OCI-M2 (cell line): ENCODE data around the gene TCHP.

Experiments used
- DNase-seq: peaks from one replicate; lab custom pipeline; 2025; ENCODE audit not compliant: unreplicated experiment; lab: John Stamatoyannopoulos, UW

Gene TCHP

DNA sequence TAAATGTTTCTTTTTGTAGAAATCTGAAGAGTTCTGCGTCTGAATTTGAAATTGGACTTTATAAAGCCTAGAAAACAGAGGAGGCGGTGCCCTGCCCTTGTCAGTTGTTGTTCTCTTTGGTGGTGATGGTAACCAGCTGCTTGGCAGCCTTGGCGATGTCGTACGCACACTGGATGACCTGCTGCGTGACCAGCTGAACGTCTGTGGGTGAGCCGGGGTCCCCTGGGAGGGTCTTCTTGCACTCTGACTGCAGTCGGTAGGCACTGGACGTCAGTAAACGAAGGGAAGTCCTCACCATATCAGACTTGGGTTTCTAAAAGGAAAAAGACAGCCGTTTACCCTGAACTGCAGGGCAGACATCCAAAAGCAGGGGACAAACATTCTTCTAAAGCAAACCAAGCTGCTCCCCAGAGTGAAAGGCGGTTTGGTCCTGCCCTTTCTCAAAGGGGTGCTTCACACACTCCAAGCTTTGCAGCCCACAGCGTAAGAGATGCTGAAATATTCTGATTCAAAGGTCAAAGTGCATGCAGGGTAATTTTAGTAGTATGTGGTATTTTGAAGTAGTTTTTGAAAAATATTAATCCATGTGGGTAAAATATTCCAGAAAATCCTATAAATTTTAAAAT lies 32.9 kb downstream of the TCHP start:
- DNase-seq: no peak

DNA sequence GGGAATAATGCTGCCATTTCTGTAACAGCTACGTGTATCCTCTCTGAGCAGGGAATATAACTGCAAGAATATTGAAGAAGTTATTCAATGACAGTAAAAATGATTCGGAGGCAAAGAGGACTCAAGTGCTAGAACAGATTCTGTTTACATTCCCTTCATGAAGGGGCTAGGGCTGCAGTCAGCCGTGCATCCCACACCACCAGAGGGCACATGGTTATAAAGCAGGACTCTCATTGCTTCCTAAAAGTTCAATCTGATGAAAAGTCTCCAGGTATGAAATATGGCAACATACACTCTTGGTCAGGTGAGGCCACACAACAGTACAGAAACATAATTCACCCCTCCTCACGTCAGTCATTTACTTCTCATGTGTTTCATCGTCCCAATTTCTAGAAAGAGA lies 34.0 kb downstream of the TCHP start:
- no peak for DNase-seq

DNA sequence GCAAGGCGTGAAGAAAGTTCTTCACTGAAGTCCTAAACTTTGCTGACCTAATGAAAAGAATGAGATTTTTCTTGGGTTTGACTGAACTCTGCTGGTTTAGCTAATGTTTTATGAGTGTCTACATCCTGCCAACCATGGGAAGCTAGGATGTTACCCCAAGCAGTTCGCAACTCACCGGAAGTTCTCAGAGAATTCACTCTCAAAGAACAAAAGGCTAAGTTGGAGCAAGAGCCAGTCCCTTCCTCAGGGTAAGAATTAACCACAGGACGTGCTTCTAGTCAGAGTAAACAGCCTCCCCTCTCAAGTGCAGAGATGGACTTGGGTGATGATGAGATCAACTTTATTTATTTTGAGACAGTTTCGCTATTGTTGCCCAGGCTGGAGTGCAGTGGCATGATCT lies 37.3 kb downstream of the TCHP start:
- DNase-seq: no peak

DNA sequence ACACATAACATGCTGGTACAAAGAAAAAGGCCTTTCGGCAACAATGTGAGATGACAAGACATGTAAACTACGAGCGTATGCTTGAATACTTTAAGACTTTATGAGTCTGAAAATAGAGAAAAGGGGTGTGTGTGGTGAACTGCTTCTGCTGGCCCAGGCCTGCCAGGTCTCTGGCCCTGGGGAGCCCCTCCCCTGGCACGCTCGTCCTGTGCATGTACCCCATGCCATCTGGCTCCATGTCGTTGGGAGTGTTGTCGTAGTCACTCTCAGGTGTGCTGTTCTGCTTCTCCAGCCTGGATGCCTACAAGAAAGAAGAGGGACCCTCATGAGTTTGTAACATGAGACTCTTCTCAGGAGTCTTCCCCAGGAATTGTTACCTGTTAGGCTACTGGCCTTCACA lies 38.9 kb downstream of the TCHP start:
- DNase-seq: no peak

DNA sequence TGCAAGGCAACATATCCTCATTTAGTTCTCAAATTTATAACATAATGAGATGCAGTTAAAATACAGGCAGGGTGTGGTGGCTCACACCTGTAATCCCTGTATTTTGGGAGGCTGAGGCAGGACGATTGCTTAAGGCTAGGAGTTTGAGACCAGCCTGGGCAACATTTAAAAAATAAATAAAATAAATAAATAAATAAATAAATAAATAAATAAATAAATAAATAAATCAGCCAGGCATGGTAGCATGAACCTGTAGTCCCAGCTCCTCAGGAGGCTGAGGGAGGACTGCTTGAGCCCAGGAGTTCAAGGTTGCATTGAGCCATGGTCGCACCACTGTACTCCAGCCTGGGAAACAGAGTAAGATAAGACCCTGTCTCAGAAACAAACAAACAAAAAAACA lies 39.4 kb downstream of the TCHP start:
- DNase-seq: no peak

DNA sequence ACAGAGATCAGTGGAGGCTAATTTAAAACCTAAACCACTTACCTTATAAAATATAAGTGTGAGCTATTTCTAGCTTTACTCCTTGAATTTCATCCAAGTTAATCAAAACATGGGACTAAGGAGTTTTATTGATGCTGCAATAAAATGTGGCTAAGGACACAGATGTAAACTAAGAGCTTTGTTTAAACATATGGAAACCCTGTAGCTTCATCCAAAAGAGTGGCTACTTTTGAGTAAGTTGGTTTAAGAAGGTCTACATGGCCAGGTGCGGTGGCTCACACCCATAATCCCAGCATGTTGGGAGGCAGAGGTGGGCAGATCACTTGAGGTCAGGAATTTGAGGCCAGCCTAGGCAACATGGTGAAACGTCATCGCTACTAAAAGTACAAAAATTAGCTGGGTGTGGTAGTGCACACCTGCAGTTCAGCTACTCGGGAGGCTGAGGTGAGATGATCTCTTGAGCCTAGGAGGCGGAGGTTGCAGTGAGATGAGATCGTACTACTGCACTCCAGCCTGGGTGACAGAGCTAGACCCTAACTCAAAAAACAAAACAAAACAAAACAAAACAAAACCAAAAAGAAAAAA lies 40.4 kb downstream of the TCHP start:
- no peak for DNase-seq

DNA sequence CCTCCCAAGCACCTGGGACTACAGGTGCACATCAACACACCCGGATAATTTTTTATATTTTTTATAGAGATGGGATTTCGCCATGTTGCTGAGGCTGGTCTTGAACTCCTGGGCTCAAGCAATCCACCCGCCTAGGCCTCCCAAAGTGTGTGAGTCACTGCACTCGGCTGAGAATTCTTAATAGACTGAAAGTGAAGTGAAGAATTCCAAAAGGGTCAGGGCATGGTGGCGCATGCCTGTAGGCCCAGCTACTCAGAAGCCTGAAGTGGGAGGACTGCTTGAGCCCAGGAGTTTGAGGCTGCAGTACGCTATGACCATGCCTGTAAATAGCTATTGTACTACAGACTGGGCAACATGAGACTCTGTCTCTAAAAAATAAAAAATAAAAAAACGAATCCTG lies 43.7 kb downstream of the TCHP start:
- DNase-seq: no peak

DNA sequence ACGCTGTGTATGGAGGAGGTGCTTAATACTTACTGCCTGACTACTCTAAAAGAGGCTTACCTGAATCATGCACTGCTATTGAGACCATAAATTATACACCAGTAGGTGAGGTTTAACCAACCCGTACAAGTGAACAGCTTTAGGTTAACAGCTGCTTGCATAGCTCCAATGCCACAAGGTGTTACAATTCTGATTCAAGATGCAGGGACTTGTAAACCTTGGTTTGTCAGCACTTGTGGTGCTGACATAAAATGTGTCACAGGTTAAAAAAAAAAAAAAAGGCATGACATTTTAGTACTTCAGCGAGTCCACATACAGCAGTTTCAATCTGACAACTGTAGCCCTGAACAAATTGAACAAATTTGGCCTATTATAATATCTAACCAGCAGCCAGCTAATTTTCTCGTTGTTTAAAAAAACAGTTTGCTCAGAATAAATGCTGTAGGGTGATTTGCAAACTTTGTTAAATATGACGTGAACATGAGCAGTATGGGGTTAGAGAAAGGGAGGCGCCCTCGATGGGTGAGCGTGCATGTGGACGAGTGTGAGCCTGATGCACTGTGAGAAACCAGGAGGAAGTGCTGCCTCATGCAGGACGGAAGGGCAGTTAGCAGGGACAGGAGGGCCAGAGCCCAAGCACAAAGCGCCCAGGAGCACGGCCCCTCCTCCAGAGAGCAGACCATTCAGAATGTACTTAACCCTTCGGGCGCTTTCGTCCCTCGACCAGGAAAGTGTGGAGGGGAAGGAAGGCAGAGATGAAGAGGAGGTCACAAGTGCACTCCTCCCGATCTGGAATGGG lies 44.7 kb downstream of the TCHP start:
- no peak for DNase-seq

DNA sequence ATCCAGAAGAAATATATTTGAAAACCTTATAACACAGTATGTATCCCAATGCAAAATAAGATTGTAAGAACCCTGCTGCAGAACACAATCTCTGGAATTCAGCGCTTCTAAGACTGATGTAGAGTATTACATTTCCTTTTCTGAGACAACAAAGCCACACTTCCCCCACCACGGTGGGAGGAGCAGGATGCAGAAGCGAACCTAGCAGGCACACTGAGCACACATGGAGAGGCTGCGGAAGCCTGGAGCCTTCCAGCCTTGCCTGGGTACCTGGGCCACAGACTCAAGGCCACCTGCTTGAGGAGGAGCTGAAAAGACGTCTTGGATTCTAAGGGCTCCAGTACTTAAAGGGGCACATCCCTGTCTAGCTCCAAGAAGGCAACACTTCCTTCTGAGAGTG lies 46.4 kb downstream of the TCHP start:
- no peak for DNase-seq

DNA sequence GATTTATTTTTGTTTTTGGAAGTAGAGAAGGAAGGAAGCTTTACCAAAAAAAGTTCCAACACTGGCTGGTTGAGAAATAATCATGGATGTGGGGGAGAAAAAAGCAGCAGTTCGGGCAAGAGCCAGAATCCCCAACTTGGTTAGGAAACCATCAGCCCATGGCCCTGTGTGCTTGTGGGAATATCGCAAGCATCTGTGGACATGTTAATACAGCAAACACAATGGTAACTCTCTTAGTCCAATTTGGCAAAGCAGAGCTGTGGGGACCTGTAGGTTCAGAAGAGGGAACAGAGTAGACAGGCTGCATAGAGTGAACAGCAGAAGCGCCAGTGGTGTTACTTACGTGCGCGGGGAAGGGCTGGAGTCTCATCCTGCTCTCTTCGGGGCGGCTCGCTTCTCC lies 46.8 kb downstream of the TCHP start:
- no peak for DNase-seq

DNA sequence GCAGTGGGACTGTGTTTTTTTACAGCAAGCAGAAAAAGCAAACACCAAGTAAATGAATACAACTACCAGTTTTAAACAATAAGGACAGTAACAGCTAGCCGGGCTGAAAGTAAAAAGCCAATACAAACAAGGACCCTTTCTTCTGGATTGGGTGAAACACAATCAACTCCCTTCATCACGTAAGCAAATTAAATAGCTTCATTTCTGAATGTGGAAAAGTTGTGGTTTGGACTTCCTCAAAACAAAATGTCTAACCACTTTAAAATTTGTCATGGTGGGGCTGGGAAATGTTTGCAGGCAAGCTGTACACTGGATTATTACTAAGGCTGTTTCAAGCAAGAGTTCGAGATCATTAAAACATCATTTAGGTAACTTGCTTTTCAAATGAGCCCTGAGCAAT lies 47.4 kb downstream of the TCHP start:
- no peak for DNase-seq

DNA sequence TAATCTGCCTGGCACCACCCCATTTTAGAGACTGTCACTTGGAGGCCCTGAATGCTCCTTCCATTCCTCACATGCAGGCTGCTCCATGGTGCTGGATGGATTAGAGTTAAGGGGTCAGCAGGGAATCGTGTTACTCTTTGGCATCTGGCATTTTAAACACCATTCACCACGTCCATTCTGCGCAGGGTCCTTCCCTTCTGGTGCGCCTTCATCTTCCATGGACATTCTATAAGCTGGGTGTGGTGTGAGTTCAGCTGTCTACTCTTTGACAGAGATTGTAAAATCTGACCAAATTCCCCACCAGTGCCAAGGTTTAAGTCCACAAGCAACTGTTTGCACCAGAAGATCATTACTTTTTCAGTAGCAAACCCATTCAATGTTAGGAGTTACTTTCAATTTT lies 48.3 kb downstream of the TCHP start:
- no peak for DNase-seq

DNA sequence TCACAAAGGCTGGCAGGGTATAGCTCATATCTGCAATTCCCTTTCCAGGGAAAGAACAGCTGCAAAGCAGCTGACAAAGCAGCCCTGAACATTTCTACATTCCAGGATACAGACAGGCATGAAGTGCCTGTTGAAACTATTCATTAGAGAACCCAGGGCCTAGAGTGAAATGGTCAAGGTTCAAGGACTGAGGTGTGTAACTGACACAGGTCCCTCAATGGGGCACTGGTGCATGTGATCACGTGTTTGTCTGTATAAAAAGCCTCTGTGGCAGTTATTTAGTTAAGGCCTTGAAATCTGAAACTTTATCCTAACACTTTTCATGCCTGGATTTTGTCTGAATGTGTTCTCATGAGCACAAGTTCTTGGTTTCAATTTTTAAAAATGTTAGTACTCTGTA lies 49.0 kb downstream of the TCHP start:
- no peak for DNase-seq

DNA sequence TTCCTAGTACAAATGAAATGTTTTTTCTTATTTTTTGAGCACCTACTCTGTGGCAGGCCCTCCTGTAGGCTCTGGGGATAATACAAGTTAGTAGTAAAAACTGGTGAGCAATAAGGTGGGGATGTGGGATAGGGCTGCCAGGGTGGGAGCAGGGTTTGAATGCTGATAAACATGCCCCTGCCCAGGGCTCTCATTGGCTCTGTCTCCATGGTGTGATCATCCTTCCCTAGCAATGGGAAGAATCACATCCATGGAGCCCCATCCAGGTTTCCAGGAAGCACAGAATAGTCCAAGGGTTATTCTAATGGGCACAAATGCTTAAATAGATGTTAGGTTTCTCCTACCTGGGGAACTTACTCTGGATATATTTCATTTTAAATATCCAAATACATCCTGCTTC lies 50.6 kb downstream of the TCHP start:
- no peak for DNase-seq

DNA sequence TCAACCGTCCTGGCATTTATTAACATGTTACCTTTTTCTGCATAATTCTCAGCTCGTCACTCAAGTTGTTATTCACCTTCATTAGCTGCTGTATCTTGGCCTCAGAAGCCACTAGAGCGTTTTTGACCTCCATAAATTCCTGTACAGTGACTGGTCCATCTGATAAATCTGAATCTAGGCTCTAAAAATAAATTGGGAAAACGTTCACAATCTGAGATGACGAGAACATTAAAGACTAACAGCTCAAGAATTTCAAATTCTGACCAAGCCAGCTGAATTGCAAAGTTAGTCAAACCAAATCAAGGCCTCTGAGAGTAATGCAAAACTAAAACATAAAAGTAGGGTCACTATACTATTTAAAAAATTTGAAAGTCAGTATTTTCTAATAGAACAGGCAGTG lies 51.1 kb downstream of the TCHP start:
- no peak for DNase-seq

DNA sequence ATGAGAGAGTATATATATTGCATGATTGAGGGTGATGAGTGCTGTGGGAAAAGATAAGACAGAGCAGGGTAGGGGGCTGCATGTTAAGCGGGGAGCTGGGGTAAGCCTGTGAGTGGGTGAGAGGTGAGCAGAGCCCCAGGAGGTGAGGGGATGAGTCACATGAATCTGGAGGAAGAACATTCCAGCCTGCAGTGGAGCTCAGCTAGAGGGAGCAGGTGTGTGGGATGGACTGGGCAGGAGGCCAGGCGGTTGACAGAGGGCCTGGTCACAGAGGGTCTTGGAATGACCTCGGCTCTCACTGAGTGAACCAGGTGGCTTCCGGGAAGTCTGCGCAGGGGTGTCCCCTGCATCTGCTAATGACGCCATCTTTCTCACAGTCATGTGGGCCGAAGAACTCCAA lies 51.7 kb downstream of the TCHP start:
- no peak for DNase-seq

DNA sequence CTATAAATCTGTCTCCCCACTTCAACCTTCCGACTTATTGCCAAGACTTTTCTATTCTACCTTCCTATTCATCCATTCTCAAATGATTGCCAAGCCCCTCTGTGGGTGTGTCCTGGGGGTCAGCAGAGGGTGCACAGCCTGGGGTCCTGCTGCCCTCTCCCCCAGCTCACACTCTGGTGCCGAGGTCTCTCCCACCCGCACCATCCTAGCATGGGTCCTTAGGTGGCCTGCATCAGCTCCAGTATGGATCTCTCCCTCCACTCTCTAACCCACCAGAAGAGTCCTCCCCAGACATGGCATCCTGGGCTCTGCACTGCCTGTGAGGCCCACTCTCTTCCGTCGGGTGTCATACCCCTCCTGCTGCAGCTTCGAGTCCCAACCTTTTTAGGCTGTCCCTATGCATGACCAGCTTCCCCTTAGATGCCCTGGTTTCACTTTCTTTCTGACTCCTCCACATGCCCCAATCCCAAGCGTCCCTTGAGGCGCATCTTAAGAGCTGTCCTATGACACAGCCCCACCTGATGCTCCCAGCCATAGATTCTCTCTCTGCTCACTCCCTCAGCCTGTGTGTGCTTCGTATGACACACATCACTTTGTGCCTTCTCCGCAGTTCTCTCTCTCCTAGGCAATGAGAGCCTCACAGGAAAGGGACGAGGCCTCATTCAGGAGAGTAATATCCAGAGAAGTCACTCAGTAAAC lies 52.2 kb downstream of the TCHP start:
- DNase-seq: no peak

DNA sequence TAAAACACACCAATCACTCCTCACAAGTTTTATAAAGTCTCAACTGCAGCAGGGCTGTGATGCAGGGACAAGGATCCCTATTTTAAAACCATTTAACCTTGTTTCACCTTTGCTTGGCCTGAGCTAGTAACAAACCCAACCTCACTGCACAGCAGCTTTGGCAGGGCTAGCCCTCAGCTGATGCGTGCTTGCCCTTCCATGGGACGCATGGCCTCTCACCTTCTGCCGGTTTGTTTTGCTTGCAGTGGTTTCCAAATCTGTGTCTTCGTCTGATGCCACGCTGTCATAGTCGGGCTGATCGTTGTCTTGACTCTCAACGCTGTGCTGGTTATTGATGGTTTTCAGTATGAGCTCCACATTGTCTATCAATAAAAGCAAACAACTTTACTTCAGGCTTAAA lies 52.8 kb downstream of the TCHP start:
- no peak for DNase-seq

DNA sequence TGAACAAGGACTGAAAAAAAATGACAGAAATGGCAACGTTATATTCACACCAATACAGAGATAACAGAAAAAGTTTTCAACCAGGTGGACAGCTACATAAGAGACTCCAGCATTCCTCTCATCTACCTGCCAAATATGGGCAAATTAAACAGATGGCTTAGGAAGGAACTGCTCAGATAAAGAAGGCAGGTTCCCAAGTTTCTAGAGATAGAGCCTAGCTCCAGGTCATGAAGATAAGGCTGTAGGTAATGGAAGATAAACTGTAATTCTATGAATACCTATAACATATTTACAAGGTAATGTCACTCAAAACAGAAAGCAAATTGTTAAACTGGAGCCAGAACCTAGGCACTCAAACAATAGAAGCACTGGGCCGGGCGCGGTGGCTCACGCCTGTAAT lies 53.6 kb downstream of the TCHP start:
- no peak for DNase-seq

DNA sequence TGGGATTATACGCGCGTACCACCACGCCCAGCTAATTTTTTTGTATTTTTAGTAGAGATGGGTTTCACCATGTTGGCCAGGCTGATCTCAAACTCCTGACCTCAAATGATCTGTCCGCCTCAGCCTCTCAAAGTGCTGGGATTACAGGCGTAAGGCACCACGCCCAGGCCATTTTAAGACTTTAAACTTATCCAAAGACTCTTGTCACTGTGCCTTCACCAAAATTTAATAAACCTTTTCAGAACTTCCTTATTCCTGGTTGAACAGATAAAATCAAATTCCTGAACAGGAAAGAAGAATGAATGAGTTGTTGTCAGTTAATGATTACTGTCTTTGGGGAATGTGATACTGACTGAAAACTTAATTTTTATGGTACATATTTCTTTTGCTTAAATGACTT lies 58.3 kb downstream of the TCHP start:
- no peak for DNase-seq

DNA sequence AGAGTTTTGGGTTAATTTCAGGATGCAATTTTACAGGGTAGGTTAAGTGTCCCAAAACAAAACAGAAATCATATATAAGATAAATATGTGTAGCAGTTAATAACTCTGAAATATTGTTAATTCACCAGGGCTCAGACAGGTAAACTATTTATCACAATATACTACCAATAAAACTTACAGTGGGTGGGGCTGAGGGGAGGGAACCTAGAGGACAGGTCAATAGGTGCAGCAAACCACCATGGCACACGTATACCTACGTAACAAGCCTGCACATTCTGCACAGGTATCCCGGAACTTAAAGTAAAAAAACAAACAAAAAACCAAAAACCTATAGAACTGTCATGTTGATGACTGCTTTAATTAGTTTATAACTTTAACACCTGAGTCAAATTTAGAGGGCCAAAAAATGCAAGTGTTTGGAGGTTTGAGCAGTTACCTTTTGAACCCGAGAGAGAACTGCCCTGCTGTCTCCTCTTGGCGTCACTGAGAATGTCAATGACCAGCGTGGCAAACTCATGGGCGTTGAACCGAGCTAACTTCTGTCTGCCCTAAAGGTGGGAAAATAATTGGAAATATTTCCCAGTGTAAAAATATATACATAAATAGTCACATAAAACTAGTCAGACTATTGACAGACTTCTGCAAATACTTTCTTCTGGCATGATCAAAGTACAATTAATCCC lies 59.5 kb downstream of the TCHP start:
- DNase-seq: no peak
